ENCODE data around the gene ZDHHC3.
"Not testable (repeated sequence)": the region's sequence is repeated elsewhere in the genome, so short reads cannot be mapped to it uniquely, and the experiment has no call there.

Gene ZDHHC3

GRCh38 chr3:44993471-44994205 is 17.7 kb upstream of the ZDHHC3 start:
- FAIRE-seq: no peak

- FAIRE-seq: no peak
Measured at GRCh38 chr3:44992555-44993470, 16.8 kb upstream of the ZDHHC3 start.

GRCh38 chr3:44991326-44991725 is 15.4 kb upstream of the ZDHHC3 start:
- FAIRE-seq: no peak

GRCh38 chr3:44989636-44990373 is 13.8 kb upstream of the ZDHHC3 start:
- FAIRE-seq: no peak

DNA sequence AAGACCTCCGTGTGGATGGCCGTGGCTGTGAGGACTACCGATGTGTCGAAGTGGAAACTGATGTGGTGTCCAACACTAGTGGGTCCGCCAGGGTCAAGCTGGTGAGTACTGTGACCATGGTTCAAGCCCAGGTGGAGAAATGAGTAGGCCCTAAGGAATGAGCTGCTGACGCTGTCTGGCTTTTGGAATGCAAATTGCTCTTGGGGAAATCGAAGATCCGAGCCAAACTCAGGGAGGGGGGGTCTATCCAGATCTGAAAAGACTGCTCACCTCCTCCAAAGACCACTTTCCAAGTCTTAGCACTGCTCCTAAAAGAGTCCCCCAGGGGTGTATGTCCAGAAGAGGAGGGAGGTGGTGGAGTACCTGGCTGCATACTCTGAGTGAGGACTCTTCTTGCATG is 13.2 kb upstream of the ZDHHC3 start:
- no peak for FAIRE-seq

DNA sequence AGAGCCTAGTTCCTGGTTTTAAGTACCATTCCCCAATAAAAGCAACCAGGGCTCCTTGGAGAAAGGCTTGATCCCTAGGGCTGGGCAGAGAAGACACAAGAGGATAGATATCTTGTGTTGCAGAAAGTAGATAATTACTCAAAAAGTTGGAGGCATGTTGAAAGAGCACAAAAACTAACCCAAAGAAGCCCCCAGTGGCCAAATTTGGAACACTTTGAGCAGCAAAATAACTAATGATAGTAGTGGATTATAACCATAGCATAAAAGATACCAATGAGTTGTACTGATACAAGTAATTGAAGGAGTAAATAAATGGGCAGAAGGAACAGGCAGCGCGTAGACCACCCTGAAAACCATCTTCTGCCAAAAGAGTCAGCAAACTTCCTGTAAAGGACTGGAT is 12.1 kb upstream of the ZDHHC3 start:
- FAIRE-seq: no peak

DNA sequence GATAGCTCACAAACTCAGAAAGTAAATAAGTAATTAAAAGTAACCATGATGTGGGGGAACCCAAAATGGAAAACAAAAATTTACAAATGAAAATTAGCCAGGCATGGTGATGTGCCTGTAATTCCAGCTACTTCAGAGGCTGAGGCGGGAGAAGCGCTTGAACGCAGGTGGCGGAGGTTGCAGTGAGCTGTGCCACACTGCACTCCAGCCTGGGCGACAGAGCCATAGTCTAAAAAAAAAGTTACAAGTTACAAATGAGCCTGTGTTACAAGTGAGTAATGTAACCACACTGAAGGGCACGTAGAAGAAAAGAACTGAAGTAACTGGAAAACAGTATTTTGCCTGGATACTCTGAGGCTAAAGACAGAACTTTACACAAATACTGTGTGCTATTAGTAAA is 11.4 kb upstream of the ZDHHC3 start:
- no peak for FAIRE-seq

DNA sequence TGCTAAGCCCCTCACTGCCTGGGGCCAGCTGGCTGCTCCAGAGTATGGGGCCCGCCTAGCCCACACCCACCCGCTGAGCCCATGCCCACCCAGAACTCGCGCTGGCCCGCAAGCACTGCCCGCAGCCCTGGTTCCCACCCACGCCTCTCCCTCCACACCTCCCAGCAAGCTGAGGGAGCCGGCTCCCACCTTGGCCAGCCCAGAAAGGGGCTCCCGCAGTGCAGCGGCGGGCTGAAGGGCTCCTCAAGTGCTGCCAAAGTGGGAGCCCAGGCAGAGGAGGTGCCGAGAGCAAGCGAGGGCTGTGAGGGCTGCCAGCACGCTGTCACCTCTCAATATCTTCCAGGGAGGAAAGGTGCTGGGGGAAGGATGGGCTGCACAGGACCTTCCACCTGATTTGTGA is 10.4 kb upstream of the ZDHHC3 start:
- not testable (repeated sequence) for FAIRE-seq

DNA sequence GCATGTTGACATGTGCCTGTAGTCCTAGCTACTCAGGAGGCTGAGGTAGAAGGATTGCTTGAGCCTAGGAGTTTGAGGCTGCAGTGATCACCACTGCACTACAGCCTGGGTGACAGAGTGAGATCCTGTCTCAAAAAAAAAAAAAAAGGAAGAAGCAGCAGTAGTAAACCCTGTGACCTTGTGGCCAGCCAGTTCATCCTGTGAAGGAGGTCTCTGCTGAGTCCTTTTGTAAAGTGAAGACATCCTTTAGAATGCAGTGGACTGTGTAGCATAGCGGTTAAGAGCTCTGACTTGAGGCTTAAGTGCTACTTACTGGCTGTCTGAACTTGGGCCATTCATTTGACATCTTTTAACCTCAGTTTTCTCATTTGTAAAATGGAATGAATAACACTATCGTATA is 8.4 kb upstream of the ZDHHC3 start:
- no peak for FAIRE-seq

- FAIRE-seq: no peak
Measured at GRCh38 chr3:44983484-44983941, 7.5 kb upstream of the ZDHHC3 start.

GRCh38 chr3:44982817-44983216 is 6.8 kb upstream of the ZDHHC3 start:
- FAIRE-seq: no peak

- FAIRE-seq: no peak
Measured at GRCh38 chr3:44981751-44982150, 5.8 kb upstream of the ZDHHC3 start.

DNA sequence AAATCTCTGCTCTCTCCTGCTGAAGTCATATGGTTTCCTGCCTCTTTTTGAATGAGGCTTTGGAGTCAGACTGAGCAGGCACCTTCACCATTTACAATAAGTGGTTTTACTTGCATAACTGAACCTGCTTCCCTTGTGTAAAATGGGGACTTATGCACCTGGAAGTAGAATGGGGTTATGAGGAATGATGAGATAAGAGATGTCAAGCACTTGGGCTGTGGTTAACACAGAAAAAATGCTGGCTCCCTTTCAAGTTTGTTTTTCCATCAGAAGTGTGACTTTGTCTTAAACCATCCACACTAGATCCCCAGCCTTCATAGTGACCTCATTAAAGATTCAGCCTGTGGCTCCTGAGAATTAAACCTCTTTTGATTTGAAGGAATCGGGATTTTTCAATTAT is 5.2 kb upstream of the ZDHHC3 start:
- no peak for FAIRE-seq

DNA sequence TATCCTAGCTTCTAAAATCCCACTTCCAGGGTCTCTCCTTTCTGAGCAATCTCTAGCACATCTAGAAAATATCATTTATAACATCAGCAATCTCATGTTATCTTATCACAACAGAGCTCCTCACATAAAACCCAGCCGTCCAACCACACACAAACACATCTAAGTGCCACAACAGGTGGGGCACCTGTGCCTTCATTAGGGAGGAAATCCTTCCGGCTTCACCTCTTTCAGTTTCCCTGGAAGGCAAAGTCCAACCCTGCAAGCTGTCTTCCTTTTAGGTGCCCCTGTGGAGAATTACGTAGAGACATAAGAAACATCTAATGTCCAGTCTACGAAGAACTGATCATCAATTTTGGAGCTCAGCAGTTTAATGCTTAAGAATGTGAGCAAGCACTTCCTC is 1.6 kb downstream of the ZDHHC3 start:
- FAIRE-seq: no peak

DNA sequence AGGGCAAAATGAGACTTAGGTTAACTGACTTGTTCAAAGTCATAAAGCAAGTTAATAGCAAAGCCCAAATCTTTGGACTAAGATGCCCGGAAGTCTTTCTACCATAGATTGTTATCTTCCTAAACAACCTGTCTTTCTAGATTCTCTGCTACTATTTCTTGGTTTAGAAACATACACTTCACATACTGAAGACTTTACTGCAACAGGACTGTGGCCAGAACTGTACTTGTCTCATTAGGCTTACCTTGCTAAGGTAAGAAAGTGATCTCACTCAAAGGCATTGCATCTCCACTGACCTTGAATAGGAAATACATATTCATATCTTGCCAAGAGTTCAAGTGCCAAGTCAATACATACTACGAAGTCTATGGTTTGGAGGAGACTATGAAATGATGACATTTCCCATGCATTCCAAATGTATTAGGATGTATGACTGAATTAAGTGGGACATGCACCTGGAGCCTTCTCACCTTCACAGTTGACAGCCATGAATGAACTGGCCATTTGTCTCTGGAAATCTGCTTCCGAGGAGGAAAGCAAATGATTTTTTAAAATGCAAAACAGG is 5.0 kb downstream of the ZDHHC3 start:
- no peak for FAIRE-seq

DNA sequence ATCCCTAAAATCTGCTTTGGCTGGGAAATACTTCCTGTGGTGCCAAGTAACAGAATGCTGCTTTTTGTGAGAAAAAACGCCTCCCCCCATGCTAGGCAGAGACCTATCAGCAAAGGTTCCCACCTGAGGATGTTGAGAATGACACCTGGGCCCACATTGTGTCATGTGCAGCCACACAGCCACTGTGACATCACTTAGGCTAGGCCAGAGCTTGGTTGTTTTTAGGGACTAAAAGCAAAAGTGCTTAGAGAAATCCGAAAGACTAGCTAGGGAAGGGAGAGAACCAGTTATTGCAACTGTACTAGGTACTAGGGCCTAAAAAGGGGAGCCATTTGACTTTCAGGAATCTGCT is 6.2 kb downstream of the ZDHHC3 start:
- no peak for FAIRE-seq

GRCh38 chr3:44969154-44969827 is 6.7 kb downstream of the ZDHHC3 start:
- FAIRE-seq: no peak

GRCh38 chr3:44968447-44968858 is 7.5 kb downstream of the ZDHHC3 start:
- no peak for FAIRE-seq

DNA sequence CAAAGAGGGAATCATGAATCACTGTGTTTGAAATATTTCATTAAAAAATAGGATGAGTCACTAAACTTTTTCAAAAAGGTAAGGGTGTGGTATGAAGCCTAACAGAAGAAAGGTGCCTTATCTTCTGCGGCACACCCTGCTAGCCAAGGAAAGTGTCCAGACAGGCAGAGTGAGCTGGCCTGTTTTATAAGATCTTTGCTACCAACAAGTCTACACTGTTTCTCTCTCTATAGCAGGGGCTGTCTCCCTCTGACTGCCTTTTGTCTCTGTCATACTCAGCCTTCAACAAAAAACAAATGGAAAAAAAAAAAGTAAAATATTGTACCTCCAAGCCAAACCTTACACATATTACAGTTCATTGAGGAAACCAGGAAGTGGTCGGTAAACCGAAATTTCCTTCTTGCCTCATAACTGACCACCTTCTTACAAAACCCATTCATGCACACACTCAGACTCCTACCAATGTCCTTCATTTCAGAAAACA is 9.1 kb downstream of the ZDHHC3 start:
- FAIRE-seq: no peak

GRCh38 chr3:44965165-44965564 is 10.8 kb downstream of the ZDHHC3 start:
- FAIRE-seq: no peak

DNA sequence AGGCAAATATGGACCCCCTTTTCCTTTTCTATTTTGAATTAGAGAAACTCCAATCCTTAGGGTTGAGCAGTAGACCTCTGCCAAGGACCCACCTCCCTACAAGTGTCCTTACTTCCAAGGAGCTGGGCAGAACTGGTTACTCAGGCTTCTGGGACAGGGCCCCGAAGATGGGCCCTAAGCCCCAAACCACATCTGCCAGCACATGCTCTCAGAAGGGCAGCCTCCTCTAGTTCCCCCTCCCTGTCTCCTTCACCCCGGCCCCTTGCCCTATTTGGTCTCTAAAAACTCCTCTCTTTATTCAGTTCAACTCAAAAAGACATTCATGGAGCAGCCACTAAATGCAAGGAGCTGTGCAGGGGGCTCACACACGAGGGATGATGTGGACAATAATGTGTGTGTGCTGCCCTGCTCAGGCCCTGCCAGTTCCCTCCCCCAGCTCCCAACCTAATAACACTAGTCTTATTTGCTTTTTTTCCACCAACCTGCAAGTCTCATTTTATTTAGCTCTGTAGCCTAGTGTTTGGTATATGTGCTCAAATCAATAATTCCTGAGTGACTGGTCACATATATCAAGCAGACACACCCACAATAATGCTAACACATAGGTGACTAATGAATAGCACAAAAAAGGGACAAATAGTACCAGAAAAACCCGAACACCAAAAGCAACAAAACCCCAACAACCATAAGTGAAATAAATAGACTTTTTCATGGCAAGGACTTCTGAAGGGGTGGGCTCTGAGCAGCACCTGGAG is 12.2 kb downstream of the ZDHHC3 start:
- FAIRE-seq: no peak

Data from TTC549 (cell line).